H1 (cell line): Measurements from ENCODE around the gene FPR3.

Experiments used
- BRCA1 ChIP-seq: IDR thresholded peaks from 2 replicates; pipeline ENCODE4 v1.6.1; 2012; ENCODE audit warnings: low read depth, low read length, improper control_type of control experiment
- FOSL1 ChIP-seq: IDR thresholded peaks from 2 replicates; pipeline ENCODE4 v1.6.1; 2011; ENCODE audit warnings: mild to moderate bottlenecking, low read depth, low read length, moderate library complexity; ENCODE audit not compliant: insufficient read depth

DNA sequence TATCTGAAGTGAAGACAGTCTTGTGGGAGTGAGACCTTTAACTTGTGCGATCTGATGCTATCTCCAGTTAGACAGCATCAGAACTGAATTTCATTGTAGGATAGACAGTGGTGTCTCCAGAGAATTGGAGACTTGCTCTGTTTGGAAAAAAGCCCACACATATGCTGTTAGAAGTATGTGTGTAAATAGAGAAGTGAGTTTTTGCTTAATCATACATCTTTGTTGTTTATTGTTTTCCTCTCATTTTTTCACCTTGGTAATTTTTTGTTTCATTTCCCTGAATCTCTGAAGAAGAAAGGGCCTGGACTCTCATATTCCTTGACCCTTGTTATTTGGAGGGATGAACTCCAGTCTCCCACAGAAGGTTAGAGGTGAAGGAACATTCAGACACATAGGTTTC is 21.8 kb downstream of the FPR3 start:
- TF ChIP-seq BRCA1: no peak
- no peak for TF ChIP-seq FOSL1
